SU-DHL-6 (cell line): ENCODE data around the gene CLTCL1.

Experiments
- H2AFZ ChIP-seq: fragments of 200-600 bp; sonication (generic); 2 replicates; pipeline ENCODE4 v1.6.1; 2014; ENCODE audit warnings: low read depth, mild to moderate bottlenecking, moderate library complexity, mixed read lengths, antibody characterized with exemption, low read length; ENCODE audit not compliant: severe bottlenecking
- H3F3A ChIP-seq: fragments of 200-600 bp; shearing (Covaris generic); 2 replicates; pipeline ENCODE4 v1.6.0; 2016; ENCODE audit warnings: antibody characterized with exemption, mild to moderate bottlenecking; ENCODE audit not compliant: insufficient read depth
- H3K27ac ChIP-seq: fragments of 200-600 bp; sonication (generic); 2 replicates; pipeline ENCODE4 v1.5.1; 2016; ENCODE audit warnings: low read depth, mild to moderate bottlenecking, low read length, moderate library complexity, mixed read lengths
- H3K27me3 ChIP-seq: fragments of 200-600 bp; sonication (generic), shearing (Covaris generic); 2 replicates; pipeline ENCODE4 v1.6.0; 2014; ENCODE audit warnings: mild to moderate bottlenecking, low read length
- H3K36me3 ChIP-seq: fragments of 200-600 bp; sonication (generic); 2 replicates; pipeline ENCODE4 v1.6.1; 2014; ENCODE audit warnings: mild to moderate bottlenecking, low read length, mixed read lengths
- H3K4me2 ChIP-seq: fragments of 300-600, 200-600 bp; shearing (Covaris generic), sonication (generic); 2 replicates; pipeline ENCODE4 v1.6.0; 2014; ENCODE audit warnings: low read length, low read depth, mild to moderate bottlenecking; ENCODE audit not compliant: poor library complexity, severe bottlenecking
- H3K4me3 ChIP-seq: fragments of 200-600 bp; sonication (generic); 2 replicates; pipeline ENCODE4 v1.5.1; 2014; ENCODE audit warnings: antibody characterized with exemption, low read length, mild to moderate bottlenecking, mixed read lengths; ENCODE audit not compliant: insufficient read depth, poor library complexity, severe bottlenecking
- H3K79me2 ChIP-seq: fragments of 200-600 bp; sonication (generic); 2 replicates; pipeline ENCODE4 v1.6.1; 2014; ENCODE audit warnings: mild to moderate bottlenecking, low read length, moderate library complexity; ENCODE audit not compliant: insufficient read depth
- H3K9ac ChIP-seq: fragments of 200-600 bp; sonication (generic); 2 replicates; pipeline ENCODE4 v1.7.0; 2014; ENCODE audit warnings: mild to moderate bottlenecking, low read length
- H3K9me2 ChIP-seq: fragments of 200-600 bp; sonication (generic); replicated peaks from 2 replicates; pipeline ENCODE4 v1.6.1; 2014; ENCODE audit warnings: low read length; ENCODE audit not compliant: insufficient read depth
- H3K9me3 ChIP-seq: fragments of 200-600 bp; sonication (generic); 2 replicates; pipeline ENCODE4 v1.6.1; 2014; ENCODE audit warnings: low read length, mixed read lengths; ENCODE audit not compliant: insufficient read depth
- H4K20me1 ChIP-seq: fragments of 200-600 bp; sonication (generic); 2 replicates; pipeline ENCODE4 v1.6.1; 2014; ENCODE audit warnings: low read depth, mild to moderate bottlenecking, antibody characterized with exemption, low read length, moderate library complexity, mixed read lengths
- EZH2phosphoT487 ChIP-seq: fragments of 200-600 bp; sonication (generic), shearing (Covaris generic); conservative IDR thresholded peaks from 2 replicates; pipeline ENCODE4 v1.6.1; 2018; ENCODE audit warnings: mild to moderate bottlenecking, antibody characterized with exemption, low read length, moderate library complexity, mixed read lengths
- TF ChIP-seq, protein P1 (sequence below): fragments of 200-600 bp; sonication (generic); IDR thresholded peaks from one replicate; pipeline ENCODE4 v1.5.1; 2017; ENCODE audit warnings: antibody characterized with exemption, mild to moderate bottlenecking, low read length, moderate library complexity; ENCODE audit not compliant: insufficient read depth, poor library complexity, severe bottlenecking

CLTCL1 gene

DNA sequence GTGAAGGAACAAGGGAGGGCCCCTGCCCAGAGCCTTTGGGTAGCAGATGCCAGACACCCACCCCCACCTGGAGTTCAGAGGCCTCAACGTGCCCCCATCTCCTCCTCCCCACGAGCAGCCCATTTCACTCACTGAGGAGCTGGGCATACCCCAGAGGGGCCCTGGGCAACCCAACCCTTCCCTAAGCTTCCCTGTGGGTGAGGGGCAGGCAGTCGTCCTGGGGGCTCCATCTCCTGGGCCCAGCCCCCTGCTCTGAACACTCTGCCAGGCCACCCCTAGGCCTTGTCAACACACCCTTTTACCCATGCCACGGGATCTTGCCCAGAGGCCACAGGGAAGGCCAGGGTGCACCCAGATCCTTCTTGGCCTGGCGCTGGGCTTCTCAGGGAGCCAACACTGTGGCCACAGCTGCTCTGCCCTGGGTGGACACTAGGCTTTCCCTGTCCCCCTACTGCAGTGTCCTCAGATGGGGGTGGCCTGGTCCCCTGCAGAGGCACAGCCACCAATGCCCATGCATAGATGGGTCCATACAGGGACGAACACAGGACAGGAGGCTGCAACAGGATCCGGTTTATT is 116.4 kb downstream of the CLTCL1 start:
- Histone ChIP-seq H3K27ac (peak overlapping the region; percentile 74; the same call in 1 of the 2 replicates), H3K4me3 (no peak overlapping the region)
- TF ChIP-seq, protein P1, sequence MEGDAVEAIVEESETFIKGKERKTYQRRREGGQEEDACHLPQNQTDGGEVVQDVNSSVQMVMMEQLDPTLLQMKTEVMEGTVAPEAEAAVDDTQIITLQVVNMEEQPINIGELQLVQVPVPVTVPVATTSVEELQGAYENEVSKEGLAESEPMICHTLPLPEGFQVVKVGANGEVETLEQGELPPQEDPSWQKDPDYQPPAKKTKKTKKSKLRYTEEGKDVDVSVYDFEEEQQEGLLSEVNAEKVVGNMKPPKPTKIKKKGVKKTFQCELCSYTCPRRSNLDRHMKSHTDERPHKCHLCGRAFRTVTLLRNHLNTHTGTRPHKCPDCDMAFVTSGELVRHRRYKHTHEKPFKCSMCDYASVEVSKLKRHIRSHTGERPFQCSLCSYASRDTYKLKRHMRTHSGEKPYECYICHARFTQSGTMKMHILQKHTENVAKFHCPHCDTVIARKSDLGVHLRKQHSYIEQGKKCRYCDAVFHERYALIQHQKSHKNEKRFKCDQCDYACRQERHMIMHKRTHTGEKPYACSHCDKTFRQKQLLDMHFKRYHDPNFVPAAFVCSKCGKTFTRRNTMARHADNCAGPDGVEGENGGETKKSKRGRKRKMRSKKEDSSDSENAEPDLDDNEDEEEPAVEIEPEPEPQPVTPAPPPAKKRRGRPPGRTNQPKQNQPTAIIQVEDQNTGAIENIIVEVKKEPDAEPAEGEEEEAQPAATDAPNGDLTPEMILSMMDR, result no peak
- no peak for TF ChIP-seq EZH2phosphoT487

DNA sequence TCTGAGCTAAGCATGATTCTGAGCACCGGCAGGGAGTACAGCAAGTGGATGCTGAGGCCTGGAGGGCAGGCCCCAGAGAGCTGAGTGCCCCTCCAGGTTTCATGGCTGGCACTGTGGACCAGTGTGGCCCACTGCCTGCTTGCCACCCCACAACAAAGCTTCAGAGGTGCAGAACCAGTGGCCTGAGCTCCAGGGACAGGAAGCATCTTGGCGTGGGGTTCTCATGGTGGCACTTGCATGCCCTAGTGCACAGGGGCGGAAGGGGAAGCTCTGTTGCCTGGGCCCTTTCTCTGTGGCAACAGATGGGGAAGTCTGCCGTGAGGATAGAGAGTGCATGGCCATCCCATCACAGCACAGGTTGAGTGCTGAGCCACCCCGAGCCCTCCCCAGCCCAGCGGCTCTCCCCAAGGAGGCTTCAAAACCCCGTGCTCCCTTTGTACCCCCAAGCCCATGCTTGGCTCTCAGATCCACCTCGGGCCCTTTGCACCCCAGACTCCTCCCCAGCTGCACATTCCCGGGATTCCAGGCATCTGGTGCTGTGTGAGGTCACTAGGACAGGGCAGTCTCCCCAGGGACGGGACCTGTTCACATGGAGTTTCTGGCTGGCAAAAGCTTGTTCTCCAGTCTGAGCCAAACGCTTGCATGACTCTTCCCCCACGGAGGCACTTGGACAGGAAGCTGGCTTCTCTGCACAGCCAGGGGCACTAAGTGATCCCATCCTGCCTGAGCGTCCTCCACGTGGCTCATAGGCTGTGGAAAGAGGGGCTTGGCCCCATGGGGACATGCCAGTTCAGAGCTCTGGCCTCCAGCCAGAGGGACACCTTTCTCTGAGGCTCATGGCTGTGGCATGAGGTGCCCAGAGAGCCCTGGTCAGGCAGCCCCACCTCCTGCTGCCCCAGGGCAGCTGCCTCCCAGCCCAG is 117.2 kb downstream of the CLTCL1 start:
- H3K4me2 ChIP-seq, result peak overlapping the region; percentile 91
- H3K9ac ChIP-seq, result peak overlapping the region; percentile 97
- H4K20me1 ChIP-seq, result no peaks in the 10 kb centered on the region
- TF ChIP-seq, protein P1, result no peak
- TF ChIP-seq EZH2phosphoT487, result no peak
- no peaks in the 10 kb centered on the region for H3K9me3 ChIP-seq
- H3K27me3 ChIP-seq, result no peaks in the 10 kb centered on the region
- peaks cover 24% of the 10 kb centered on the region for H3K79me2 ChIP-seq
- no peaks in the 10 kb centered on the region for H3F3A ChIP-seq
- H3K9me2 ChIP-seq, result no peaks in the 10 kb centered on the region
- H2AFZ ChIP-seq, result no peak overlapping the region
- no peaks in the 10 kb centered on the region for H3K36me3 ChIP-seq
- H3K27ac ChIP-seq, result peak overlapping the region; percentile 74
- H3K4me3 ChIP-seq, result no peak overlapping the region

More for the DNA sequence above, 116.4 kb downstream of the CLTCL1 start:
- Histone ChIP-seq H3K9me3 (no peaks in the 10 kb centered on the region), H3K9ac (peak overlapping the region; percentile 37; the same call in 1 of the 2 replicates), H3F3A (no peaks in the 10 kb centered on the region), H3K27me3 (no peaks in the 10 kb centered on the region), H3K79me2 (peaks cover 24% of the 10 kb centered on the region), H3K4me2 (peak overlapping the region; percentile 91), H2AFZ (no peak overlapping the region), H4K20me1 (no peaks in the 10 kb centered on the region), H3K36me3 (no peaks in the 10 kb centered on the region), H3K9me2 (no peaks in the 10 kb centered on the region)

DNA sequence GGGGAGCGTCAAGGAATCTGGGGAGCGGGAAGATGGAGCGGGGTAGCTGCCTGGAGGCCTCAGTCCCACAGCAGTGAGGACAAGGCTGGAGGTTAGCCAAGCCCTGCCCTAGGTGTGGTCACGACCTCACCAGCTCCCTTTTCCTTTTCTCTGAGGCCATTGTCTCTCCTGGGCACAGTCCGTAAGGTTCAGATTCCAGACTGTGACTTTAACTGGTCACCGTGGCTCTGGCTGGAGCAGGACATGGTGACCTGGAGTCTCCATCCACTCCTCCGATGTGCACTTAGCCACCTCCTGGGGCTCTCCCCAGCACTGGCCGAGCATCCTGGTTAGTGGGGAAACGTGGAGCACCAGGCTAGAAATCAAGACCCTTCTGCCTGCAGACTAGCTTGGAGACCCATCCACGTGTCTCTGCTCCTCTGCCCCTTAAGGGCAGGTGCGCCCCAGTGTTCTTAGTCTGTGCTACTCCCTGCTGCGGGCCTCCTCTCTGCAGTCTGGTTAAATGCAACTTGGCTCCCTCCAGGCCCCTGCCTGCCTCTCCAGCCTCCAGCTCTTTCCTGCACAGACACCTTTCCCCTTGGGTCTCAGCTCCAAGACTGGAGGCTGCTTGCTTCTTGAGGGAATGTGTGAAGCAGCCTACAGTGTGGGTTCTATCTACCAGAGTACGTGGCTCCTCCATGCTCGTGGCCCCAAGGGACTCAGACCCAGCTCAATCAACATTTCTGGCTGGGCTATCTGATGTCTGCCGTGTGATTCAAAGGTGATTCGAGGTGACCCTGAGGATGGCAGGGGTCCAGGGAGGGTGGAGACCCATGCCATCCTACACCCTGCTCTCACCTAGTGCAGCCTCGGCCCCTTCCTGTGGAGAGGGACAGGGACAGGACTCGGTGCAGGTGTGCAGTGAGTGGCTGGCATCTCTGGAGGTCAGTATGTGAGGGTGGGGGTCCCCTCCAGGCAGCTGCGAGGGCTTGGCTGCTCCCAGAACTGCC is 118.2 kb downstream of the CLTCL1 start:
- H3K9ac ChIP-seq, result peak overlapping the region; percentile 97
- H3K4me3 ChIP-seq, result peak overlapping the region; percentile 84
- no peaks in the 10 kb centered on the region for H3K9me2 ChIP-seq
- no peaks in the 10 kb centered on the region for H3F3A ChIP-seq
- no peaks in the 10 kb centered on the region for H3K9me3 ChIP-seq
- TF ChIP-seq, protein P1, result no peak
- TF ChIP-seq EZH2phosphoT487, result no peak
- H2AFZ ChIP-seq, result no peak overlapping the region
- peak overlapping the region; percentile 74 for H3K27ac ChIP-seq
- no peaks in the 10 kb centered on the region for H4K20me1 ChIP-seq
- peaks cover 24% of the 10 kb centered on the region for H3K79me2 ChIP-seq
- no peaks in the 10 kb centered on the region for H3K36me3 ChIP-seq
- H3K4me2 ChIP-seq, result peak overlapping the region; percentile 91
- H3K27me3 ChIP-seq, result no peaks in the 10 kb centered on the region
